ENCODE measurements around the gene FARP1.

DNA sequence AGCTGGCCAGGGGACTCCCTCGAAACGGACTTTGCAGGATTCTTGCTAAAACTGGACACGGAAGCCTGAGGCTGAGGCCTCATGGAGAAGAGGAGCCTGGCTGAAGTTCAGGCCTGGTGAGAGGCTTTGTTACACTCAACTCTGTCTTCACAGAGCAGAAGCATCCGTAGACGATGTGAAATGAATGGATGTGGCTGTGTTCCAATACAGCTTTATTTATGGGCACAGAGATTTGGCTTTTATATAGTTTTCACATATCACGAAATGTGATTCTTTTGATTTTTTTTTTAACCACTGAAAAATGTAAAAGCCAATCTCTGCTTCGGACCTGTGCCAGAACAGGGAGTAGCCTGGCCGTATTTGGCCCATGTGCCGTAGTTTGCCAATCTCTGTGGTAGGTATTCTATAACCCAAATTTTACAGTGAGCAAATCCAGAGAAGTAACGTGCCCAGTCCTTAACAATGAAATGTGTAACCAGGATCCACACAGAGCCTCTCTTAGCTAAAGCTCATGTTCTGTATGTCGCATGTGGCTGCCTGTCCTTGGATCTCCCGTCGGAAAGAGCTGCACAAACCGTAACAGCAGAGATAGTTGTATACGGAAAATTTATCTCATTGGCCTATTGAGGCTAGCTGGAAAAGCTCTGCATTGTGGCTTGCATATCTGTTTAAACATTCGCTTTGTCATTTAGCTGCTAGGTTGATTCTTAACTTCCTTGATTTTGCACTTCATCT, 205.7 kb downstream of the FARP1 start:
- TF ChIP-seq, protein P1, sequence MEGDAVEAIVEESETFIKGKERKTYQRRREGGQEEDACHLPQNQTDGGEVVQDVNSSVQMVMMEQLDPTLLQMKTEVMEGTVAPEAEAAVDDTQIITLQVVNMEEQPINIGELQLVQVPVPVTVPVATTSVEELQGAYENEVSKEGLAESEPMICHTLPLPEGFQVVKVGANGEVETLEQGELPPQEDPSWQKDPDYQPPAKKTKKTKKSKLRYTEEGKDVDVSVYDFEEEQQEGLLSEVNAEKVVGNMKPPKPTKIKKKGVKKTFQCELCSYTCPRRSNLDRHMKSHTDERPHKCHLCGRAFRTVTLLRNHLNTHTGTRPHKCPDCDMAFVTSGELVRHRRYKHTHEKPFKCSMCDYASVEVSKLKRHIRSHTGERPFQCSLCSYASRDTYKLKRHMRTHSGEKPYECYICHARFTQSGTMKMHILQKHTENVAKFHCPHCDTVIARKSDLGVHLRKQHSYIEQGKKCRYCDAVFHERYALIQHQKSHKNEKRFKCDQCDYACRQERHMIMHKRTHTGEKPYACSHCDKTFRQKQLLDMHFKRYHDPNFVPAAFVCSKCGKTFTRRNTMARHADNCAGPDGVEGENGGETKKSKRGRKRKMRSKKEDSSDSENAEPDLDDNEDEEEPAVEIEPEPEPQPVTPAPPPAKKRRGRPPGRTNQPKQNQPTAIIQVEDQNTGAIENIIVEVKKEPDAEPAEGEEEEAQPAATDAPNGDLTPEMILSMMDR (IDR thresholded peaks at IDR 0.05 in 2 of 3, conservative IDR thresholded peaks at IDR 0.05 in 1 of 3; ENCODE audit: control insufficient read depth in 2 of 3, extremely low read depth in 1 of 3, insufficient read depth in 1 of 3, low read depth in 3 of 3, low read length in 3 of 3) = no peak
- no peak for TF ChIP-seq ZBED1 (IDR thresholded peaks at IDR 0.05; ENCODE audit: borderline replicate concordance)
- no peak for TF ChIP-seq EP300 (IDR thresholded peaks at IDR 0.05; ENCODE audit: borderline replicate concordance in 1 of 2, control insufficient read depth in 1 of 2, low read depth in 2 of 2, low read length in 2 of 2)
- TF ChIP-seq, protein P2, sequence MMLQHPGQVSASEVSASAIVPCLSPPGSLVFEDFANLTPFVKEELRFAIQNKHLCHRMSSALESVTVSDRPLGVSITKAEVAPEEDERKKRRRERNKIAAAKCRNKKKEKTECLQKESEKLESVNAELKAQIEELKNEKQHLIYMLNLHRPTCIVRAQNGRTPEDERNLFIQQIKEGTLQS (IDR thresholded peaks at IDR 0.05; ENCODE audit: borderline replicate concordance, extremely low read depth, low read depth, low read length) = no peak
- TF ChIP-seq EZH2 (IDR thresholded peaks at IDR 0.05; ENCODE audit: borderline replicate concordance, control insufficient read depth, low read depth, low read length) = no peak
- TF ChIP-seq, protein P3, sequence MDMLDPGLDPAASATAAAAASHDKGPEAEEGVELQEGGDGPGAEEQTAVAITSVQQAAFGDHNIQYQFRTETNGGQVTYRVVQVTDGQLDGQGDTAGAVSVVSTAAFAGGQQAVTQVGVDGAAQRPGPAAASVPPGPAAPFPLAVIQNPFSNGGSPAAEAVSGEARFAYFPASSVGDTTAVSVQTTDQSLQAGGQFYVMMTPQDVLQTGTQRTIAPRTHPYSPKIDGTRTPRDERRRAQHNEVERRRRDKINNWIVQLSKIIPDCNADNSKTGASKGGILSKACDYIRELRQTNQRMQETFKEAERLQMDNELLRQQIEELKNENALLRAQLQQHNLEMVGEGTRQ (IDR thresholded peaks at IDR 0.05; ENCODE audit: borderline replicate concordance, low read depth, low read length) = no peak
